Measurements from ENCODE around the gene RASSF7. TPM values are rescaled to one million over a fixed set of nuclear protein-coding genes. Genes with fewer than 3 reads are reported as not detected.

RASSF7 gene
- polyA plus RNA-seq, 3 donors: 6.1 to 43.9 (median 11.4) TPM

GRCh38 chr11:592918-593317 lies 32.1 kb downstream of the RASSF7 start:
- WGBS, 3 donors: 86 to 89% (median 88%) methylated on average over 10 of the region's 10 CpGs
- no peak overlapping the region for H3K27ac ChIP-seq (ENCODE audit: low read depth, low read length)

DNA sequence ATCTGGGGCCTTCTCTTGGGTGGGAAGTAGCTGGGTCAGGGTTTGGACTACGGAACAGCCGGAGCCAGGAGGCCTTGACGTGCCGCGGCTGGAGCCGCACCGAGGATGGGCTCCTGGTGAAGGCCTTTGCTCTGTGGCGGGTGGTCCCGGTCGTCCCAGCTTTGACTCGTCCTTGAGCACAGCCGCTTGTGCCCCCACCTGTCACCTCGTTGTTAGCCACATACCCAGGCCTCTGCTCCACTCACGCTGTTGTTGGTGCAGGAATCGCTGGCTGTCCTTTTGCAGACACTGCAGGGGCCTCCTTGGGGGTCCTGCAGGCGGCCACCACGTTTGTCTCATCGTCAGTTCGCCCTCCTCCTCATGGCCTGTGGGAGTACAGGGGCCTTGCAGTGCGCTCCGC lies 32.6 kb downstream of the RASSF7 start:
- H3K27ac ChIP-seq (ENCODE audit: low read depth, low read length): no peak overlapping the region
- WGBS, 3 donors: 92 to 96% (median 93%) methylated on average over 21 of the region's 21 CpGs

DNA sequence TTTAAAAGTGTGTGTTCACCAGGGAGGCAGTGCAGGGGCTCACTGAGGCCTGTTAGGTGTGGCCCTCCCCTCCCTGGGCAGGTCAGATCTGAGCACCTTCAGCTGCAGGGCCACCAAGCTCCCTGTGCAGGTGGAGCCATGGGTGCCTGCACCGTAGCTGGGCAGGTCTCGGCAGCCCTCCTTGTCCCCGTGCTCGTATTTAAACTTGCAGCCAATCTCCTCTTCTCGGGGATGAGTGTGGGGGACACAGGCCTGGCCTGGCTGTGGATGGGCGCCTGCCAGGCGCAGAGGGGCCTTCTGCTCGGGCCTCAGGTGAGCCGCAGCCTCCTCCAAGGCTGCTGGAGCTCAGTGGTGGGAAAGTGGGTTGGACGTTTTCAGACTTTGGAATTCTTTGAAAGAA lies 34.6 kb downstream of the RASSF7 start:
- WGBS, 3 donors: 92 to 94% (median 92%) methylated on average over 10 of the region's 10 CpGs
- H3K27ac ChIP-seq (ENCODE audit: low read depth, low read length): no peak overlapping the region

GRCh38 chr11:596374-596773 lies 35.6 kb downstream of the RASSF7 start:
- H3K27ac ChIP-seq (ENCODE audit: low read depth, low read length): no peak overlapping the region
- 78 to 92% (median 82%) methylated on average over 10 of the region's 10 CpGs for WGBS, 3 donors

- no peak overlapping the region for H3K27ac ChIP-seq (ENCODE audit: low read depth, low read length)
- 88 to 90% (median 89%) methylated on average over 24 to 29 of the region's 29 CpGs for WGBS, 3 donors
These were observed 36.5 kb downstream of the RASSF7 start for GRCh38 chr11:597166-597725.

- WGBS, 3 donors: 89 to 95% (median 92%) methylated on average over 27 to 30 of the region's 30 CpGs
- no peak overlapping the region for H3K27ac ChIP-seq (ENCODE audit: low read depth, low read length)
These were observed 37.4 kb downstream of the RASSF7 start for GRCh38 chr11:598005-598680.

DNA sequence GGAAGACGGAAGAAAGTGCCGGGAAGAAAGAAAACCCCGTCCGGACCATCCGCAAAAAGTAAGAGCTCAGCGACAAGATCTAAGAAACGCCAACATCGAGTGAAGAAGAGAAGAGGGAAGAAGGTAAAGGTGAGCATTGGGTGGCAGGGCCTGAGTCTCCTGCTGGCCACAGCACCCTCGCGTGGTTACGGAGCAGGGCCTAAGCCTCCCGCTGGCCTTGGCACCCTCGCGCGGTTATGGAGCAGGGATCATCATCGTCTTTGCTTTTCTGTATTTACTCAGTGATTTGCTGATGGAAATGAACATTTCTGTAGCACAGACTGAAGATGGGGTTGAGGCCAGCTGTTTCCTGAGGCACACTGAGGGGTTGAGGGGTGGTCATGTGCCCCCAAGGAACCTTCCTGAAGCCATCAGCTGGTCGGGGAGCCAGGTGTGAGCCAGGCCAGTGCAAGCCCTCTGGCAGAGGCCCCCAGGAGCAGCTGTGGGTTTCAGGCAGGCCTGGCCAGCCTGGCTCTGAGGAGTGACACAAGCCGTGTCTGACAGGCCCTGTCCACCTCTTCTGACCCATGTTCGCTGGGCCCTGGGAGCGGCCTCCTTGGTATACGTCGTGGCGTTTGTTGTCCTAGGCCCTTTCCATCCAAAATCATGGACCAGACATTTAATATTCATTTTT lies 40.9 kb downstream of the RASSF7 start:
- WGBS, 3 donors: 92 to 94% (median 93%) methylated on average over 23 of the region's 23 CpGs
- no peak overlapping the region for H3K27ac ChIP-seq (ENCODE audit: low read depth, low read length)

GRCh38 chr11:603154-603553 lies 42.4 kb downstream of the RASSF7 start:
- WGBS, 3 donors: 92 to 96% (median 95%) methylated on average over 13 of the region's 13 CpGs
- no peak overlapping the region for H3K27ac ChIP-seq (ENCODE audit: low read depth, low read length)

- H3K27ac ChIP-seq (ENCODE audit: low read depth, low read length): no peak overlapping the region
- WGBS, 3 donors: 92 to 94% (median 93%) methylated on average over 32 to 33 of the region's 33 CpGs
These were observed 44.7 kb downstream of the RASSF7 start for GRCh38 chr11:605286-606129.

GRCh38 chr11:606245-606644 lies 45.5 kb downstream of the RASSF7 start:
- H3K27ac ChIP-seq (ENCODE audit: low read depth, low read length): no peak overlapping the region
- 72 to 77% (median 75%) methylated on average over 9 to 19 of the region's 19 CpGs for WGBS, 3 donors

GRCh38 chr11:607020-607780 lies 46.4 kb downstream of the RASSF7 start:
- H3K27ac ChIP-seq (ENCODE audit: low read depth, low read length): no peak overlapping the region
- 86 to 96% (median 93%) methylated on average over 35 of the region's 35 CpGs for WGBS, 3 donors

DNA sequence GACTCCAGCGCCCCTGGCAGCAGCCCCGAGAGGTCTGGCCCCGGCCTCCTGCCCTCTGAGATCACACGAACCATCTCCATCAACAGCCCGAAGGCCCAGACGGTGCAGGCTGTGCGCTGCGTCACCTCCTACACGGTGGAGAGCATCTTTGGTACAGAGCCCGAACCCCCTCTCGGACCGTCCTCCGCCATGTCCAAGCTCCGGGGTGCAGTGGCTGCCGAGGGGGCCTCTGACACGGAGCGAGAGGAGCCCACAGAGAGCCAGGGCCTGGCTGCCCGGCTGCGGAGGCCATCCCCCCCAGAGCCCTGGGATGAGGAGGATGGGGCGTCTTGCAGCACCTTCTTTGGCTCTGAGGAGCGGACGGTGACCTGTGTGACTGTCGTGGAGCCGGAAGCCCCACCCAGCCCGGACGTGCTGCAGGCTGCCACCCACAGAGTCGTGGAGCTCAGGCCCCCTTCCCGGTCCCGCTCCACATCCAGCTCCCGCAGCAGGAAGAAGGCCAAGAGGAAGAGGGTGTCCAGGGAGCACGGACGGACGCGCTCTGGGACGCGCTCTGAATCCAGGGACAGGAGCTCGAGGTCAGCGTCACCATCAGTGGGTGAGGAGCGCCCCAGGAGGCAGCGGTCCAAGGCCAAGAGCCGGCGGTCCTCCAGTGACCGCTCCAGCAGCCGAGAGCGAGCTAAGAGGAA lies 47.3 kb downstream of the RASSF7 start:
- no peak overlapping the region for H3K27ac ChIP-seq (ENCODE audit: low read depth, low read length)
- WGBS, 3 donors: 85 to 90% (median 86%) methylated on average over 41 to 45 of the region's 45 CpGs

GRCh38 chr11:608791-609251 lies 48.1 kb downstream of the RASSF7 start:
- WGBS, 3 donors: 62 to 89% (median 74%) methylated on average over 26 to 28 of the region's 28 CpGs
- H3K27ac ChIP-seq (ENCODE audit: low read depth, low read length): no peak overlapping the region

DNA sequence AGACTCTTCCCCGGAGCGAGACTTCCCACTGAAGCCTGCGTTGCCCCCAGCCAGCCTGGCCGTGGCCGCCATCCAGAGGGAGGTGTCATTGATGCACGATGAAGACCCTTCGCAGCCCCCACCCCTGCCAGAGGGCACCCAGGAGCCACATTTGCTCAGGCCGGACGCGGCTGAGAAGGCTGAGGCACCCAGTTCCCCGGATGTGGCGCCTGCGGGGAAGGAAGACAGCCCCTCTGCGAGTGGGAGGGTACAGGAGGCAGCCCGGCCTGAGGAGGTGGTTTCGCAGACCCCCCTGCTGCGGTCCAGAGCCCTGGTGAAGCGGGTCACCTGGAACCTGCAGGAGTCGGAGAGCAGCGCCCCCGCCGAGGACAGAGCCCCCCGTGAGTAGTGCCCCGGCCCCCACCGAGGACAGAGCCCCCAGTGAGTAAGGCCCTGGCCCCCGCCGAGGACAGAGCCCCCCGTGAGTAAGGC lies 48.6 kb downstream of the RASSF7 start:
- 92 to 95% (median 94%) methylated on average over 23 to 28 of the region's 28 CpGs for WGBS, 3 donors
- H3K27ac ChIP-seq (ENCODE audit: low read depth, low read length): no peak overlapping the region

DNA sequence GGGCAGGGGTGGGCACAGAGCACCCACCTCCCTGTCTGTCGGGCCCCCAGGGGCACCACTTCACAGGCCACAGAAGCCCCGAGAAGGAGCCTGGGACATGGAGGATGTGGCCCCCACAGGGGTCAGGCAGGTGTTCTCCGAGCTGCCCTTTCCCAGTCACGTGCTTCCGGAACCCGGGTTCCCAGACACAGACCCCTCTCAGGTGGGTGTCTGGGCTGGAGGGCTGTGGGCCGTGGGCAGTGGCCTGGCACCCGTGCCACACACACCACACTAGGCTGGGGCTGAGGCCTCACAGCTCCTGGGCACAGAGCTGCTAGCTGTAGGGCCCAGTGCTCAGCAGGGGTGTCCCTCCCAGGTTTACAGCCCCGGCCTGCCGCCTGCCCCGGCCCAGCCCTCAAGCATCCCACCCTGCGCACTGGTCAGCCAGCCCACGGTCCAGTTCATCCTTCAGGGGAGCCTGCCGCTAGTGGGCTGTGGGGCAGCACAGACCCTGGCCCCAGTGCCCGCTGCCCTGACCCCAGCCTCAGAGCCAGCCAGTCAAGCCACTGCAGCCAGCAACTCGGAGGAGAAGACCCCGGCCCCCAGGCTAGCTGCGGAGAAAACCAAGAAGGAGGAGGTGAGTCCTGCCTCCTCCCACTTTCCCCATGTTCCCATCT lies 49.5 kb downstream of the RASSF7 start:
- 92 to 97% (median 94%) methylated on average over 18 of the region's 18 CpGs for WGBS, 3 donors
- no peak overlapping the region for H3K27ac ChIP-seq (ENCODE audit: low read depth, low read length)

- WGBS, 3 donors: 84 to 90% (median 88%) methylated on average over 47 to 49 of the region's 49 CpGs
- no peak overlapping the region for H3K27ac ChIP-seq (ENCODE audit: low read depth, low read length)
These were observed 50.5 kb downstream of the RASSF7 start for GRCh38 chr11:611001-611996.

Measured in adipose tissue (tissue), 3 donors.